VCaP (cell line): Measurements from ENCODE around the gene TOX4.

Experiments used
- H3K27ac ChIP-seq: fragments of 450-650 bp; 2 replicates; pipeline ENCODE4 v1.5.1; 2017
- TF ChIP-seq, protein P1 (sequence below): fragments of 450-650 bp; conservative IDR thresholded peaks from 2 replicates; pipeline ENCODE4 v1.5.1; 2017; ENCODE audit warnings: mild to moderate bottlenecking, moderate library complexity

TOX4 gene

DNA sequence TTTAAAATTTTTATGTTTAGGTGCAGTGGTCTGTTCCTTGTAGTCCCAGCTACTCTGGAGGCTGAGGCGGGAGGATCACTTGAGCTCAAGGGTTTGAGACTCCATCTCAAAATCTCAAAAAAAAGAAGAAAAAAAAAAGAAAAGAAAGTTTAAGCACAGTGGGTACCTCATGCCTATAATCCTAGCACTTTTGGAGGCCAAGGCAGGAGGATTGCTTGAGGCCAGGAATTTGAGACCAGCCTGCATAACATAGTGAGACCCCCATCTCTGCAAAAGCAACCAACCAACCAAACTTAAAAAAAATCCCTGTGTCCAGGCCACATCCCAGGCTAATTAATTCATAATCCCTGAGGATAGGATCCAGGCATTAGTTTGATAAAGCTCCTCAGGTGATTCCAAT lies 52.5 kb downstream of the TOX4 start:
- H3K27ac ChIP-seq, result no peak overlapping the region
- TF ChIP-seq, protein P1, sequence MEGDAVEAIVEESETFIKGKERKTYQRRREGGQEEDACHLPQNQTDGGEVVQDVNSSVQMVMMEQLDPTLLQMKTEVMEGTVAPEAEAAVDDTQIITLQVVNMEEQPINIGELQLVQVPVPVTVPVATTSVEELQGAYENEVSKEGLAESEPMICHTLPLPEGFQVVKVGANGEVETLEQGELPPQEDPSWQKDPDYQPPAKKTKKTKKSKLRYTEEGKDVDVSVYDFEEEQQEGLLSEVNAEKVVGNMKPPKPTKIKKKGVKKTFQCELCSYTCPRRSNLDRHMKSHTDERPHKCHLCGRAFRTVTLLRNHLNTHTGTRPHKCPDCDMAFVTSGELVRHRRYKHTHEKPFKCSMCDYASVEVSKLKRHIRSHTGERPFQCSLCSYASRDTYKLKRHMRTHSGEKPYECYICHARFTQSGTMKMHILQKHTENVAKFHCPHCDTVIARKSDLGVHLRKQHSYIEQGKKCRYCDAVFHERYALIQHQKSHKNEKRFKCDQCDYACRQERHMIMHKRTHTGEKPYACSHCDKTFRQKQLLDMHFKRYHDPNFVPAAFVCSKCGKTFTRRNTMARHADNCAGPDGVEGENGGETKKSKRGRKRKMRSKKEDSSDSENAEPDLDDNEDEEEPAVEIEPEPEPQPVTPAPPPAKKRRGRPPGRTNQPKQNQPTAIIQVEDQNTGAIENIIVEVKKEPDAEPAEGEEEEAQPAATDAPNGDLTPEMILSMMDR, result no peak

DNA sequence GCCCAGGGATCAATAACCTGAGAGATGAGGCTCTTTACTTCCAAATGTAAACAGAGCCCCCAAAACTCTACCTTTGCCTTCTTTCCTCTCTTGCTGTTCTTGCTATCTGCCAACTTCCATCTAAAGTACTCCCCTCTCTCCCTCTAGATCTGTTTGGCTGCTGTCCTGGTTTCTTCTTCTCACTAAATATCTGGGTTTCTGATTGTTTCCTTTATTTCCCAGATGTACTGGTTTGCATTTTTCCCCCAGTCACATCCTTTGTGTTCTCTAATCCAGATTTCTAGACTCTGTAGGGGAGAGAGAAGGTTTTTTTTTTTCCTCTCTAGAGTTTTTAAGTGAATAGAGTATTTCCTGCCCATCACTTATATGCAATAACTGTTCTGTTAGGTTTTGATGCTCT lies 56.3 kb downstream of the TOX4 start:
- TF ChIP-seq, protein P1, result no peak
- no peak overlapping the region for H3K27ac ChIP-seq

DNA sequence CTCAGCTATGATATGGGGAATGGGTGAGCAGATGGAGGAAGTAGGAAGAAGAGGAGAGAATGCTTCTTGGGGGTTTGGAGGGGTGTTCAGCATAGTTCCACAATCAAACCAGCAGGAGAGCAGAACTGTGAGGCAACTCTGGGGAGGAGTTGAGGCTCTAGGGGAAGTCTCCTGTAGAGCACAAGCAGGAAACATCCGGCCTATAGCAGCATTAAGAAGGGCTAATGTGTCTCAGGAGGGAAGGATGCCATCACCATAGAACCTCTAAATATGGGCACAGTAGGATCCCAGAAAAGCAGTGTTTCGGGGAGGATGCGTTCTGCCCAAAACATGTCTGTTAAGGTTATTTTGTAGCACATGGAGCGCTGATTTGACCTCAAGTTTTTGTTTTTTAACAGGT lies 57.6 kb downstream of the TOX4 start:
- TF ChIP-seq, protein P1, result no peak
- no peak overlapping the region for H3K27ac ChIP-seq

DNA sequence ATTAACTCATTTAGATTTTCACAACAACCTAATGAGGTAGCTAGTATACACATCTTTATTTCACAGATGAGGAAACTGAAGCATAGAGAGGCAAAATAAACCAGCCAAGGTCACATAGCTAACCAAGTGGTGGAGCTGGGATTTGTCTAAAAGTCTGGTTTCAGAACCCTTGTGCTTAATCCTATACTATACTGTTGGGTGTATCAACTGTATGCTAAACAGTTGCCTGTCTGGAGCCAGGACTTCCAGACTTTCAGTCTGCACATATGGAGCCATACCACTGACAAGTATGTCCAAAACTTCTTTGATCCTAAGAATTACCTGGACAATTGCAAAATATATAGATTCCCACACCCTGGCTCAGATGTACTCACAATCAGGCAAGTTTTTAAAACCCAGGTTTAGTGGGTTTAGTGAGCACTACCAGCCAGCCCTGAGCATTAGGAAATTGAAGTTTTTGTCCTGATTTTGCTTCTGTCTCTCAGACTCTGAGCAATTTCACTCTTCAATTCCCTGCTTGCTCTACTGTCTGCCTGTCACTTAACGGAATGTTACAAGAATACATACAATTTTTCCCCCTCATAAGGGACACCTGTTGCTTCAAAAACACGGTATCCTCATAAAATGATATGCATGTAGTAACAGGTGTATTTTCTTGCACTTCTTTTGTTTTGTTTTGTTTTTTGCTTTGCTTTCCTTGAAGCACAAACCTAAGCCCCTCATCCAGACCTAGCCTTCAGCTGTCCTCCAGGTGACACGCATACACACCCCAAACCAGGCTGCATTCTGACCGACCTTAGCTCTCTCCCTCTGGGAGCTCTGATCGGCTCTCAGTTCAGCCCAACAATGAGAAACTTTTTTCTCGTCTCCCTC lies 58.8 kb downstream of the TOX4 start:
- no peak overlapping the region for H3K27ac ChIP-seq

DNA sequence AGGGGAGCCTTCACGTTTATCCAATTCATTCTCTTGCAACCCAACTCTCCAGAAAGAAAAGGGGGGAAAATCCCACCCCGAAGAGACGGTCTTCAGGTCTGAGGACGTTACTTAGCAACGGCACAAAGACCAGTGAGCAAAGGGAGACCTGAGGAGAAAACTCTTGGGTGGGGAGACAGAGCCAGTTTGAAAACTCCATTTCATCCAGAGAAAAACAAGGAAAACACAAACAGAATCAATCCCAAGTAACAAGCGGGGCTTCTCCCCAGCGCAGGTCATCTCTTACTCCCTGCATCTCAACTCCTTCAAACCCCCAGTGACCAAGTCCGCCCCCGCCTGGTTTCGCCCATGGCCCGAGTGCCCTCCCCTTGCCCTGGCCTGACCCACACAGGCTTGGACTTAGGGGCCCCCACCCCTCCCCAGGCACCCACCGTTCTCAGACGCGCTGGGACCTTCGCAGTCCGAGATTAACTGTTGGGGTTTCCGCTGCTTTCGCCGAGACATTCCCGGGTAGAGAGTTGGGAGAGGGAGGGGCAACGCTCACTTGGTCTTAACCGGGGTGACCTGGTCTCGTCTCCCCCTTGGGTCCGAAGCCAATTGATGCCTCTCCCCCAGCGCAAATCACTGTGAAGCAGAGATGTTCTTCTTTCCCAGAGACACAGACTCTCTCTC lies 59.6 kb downstream of the TOX4 start:
- TF ChIP-seq, protein P1, result no peak
- no peak overlapping the region for H3K27ac ChIP-seq

More for the DNA sequence above, 58.8 kb downstream of the TOX4 start:
- TF ChIP-seq, protein P1, result no peak

DNA sequence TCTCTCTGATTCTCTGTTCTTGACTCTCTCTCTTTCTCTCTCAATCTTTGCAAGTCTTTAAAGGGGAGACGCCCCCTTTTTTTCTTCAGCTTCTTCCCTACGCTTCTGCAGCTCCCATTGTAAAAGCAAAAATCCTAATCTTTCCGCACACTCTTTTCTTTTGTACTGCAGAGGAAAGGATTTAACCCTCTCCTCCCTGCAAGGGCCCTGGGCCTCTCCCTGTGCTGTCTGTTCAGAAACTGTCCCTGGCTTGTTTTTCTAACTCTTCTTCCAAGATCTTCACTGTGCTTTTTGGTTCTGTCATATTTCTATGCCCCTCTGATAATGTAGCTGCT lies 60.1 kb downstream of the TOX4 start:
- TF ChIP-seq, protein P1, result no peak
- no peak overlapping the region for H3K27ac ChIP-seq

DNA sequence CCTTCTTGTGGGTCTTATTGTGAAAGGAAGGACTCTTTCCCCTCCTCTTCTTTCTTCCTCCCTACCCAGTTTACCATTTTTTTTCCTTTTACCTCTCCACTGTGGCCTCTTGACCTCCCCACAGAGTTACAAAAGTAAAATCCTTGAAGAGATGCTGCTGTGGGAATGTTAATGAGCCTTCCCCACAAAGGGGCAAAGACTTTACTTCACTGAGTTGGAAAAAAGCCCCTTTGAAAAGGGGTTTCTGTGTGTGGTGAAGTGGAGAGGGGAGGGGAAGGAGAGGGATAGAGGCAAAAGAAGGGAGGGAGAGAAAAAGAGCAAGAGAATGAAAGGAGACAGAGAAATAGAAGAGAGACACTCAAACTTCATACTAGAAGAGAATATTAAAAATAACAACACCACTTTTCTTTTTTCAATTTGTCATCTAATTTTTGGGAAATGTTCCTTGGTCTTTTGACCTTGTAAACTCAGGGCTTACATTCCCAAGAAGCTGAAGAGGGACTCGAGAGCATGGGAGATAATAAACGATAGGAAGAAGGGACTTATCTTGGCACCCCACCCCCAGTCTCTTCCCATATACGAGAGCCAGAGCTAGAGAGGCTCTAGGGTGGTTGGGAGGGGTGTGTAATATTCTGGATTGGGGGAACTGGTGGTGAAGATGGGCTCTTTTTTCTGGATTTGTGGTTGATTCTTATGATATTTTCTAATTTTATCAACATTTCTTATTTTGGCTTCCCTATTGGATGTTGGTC lies 62.4 kb downstream of the TOX4 start:
- no peak overlapping the region for H3K27ac ChIP-seq
- TF ChIP-seq, protein P1, result no peak
